Measurements from ENCODE around the gene VAMP5. TPM values are rescaled to one million over a fixed set of nuclear protein-coding genes. Genes with fewer than 3 reads are reported as not detected.
A peak's percentile ranks its signal among the peaks of the same experiment; 100 is the strongest.

VAMP5 gene
- total RNA-seq, 2 donors from 2014 or later: 30.5 to 50.7 TPM

DNA sequence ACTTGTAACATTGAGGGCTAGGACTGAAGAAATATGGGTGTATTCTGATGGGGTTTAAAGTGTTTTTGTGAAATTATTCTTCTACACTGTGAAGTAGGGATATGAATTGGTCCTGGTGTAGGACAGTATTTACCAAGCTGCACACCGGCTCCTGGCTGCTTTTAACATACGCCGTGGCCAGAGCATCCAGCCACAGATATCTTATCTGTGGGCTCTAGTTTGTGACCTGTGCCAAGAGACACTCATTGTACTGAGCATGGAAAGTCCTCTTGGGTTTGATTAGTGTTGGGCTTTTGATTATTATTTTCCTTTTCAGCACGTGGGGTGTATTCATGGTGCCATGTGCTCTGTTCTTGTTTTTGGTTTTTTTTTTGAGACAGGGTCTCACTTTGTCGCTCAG lies 39.8 kb downstream of the VAMP5 start:
- DNase-seq (ENCODE audit: low spot score) (no peak), ATAC-seq (no peak)
- Mint-ChIP-seq H3K27me3 (no peaks in the 10 kb centered on the region), H3K9me3 (no peaks in the 10 kb centered on the region), H3K27ac (peak overlapping the region in 1 of 2 donors; percentile 21), H3K4me3 (no peak overlapping the region), H3K36me3 (peaks cover 40% of the 10 kb centered on the region), H3K4me1 (ENCODE audit: low read depth in 2 of 2) (peaks cover 8 to 13% of the 10 kb centered on the region in 2 donors)

- peaks cover 30% of the 10 kb centered on the region for H3K36me3 Mint-ChIP-seq
- peak overlapping the region; percentile 55 for H3K4me3 Mint-ChIP-seq
Observed at GRCh38 chr2:85628658-85629057, 44.4 kb downstream of the VAMP5 start.

DNA sequence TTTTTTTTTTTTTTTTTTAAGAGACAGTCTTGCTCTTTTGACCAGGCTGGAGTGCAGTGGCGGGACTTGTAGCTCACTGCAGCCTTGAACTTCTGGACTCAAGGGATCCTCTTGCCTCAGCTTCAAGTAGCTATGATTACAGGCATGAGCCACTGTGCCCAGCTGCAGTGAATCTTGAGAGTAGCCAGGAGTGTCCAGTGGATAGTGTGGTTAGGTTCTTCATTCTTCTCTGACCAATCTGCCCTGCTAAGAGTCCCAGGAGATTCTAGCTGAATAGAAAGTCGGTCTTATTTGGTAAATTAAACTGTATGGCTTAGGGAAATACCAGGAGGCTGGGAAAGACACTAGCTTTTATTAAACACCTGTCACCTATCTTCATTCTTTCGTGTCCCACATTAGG lies 47.1 kb downstream of the VAMP5 start:
- peaks cover 20 to 21% of the 10 kb centered on the region in 2 donors for H3K4me1 Mint-ChIP-seq (ENCODE audit: low read depth in 2 of 2)
- DNase-seq (ENCODE audit: low spot score) (no peak), ATAC-seq (no peak)
- H3K36me3 Mint-ChIP-seq: peaks cover 29% of the 10 kb centered on the region
- no peak overlapping the region for H3K27ac Mint-ChIP-seq
- no peaks in the 10 kb centered on the region for H3K9me3 Mint-ChIP-seq
- H3K4me3 Mint-ChIP-seq: no peak overlapping the region
- no peaks in the 10 kb centered on the region for H3K27me3 Mint-ChIP-seq

More at GRCh38 chr2:85628658-85629057, 44.4 kb downstream of the VAMP5 start:
- Mint-ChIP-seq H3K27me3 (no peaks in the 10 kb centered on the region), H3K9me3 (no peaks in the 10 kb centered on the region), H3K27ac (peak overlapping the region; percentile 71 to 86), H3K4me1 (ENCODE audit: low read depth in 2 of 2) (peaks cover 13 to 15% of the 10 kb centered on the region in 2 donors)
- ATAC-seq (peak; percentile 83 to 93), DNase-seq (ENCODE audit: low spot score) (no peak)

DNA sequence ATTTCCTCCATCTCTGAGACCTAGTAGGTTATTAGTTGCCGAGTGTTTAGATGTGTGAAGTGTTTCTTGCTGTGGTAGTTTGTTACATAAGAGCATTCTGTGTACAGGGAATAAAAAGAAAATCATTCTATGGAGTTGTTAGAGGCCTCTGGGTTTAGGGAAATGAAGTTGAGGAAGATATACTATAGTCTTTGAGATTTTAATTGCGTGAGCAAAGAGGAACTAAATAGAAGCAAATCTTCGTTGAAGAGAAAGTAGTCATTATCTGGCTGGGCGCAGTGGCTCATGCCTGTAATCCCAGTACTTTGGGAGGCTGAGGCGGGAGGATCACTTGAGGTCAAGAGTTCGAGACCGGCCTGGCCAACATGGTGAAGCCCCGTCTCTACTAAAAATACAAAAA lies 50.8 kb downstream of the VAMP5 start:
- ATAC-seq: no peak
- Mint-ChIP-seq H3K27me3 (no peaks in the 10 kb centered on the region), H3K4me1 (ENCODE audit: low read depth in 2 of 2) (peaks cover 8 to 19% of the 10 kb centered on the region in 2 donors), H3K27ac (peak overlapping the region; percentile 2 to 32), H3K36me3 (peaks cover 29% of the 10 kb centered on the region), H3K9me3 (no peaks in the 10 kb centered on the region), H3K4me3 (no peak overlapping the region)
- no peak for DNase-seq (ENCODE audit: low spot score)

- Mint-ChIP-seq H3K36me3 (peaks cover 29% of the 10 kb centered on the region), H3K27me3 (no peaks in the 10 kb centered on the region), H3K27ac (no peak overlapping the region), H3K4me1 (ENCODE audit: low read depth in 2 of 2) (peaks cover 8 to 19% of the 10 kb centered on the region in 2 donors), H3K4me3 (no peak overlapping the region), H3K9me3 (no peaks in the 10 kb centered on the region)
- no peak for DNase-seq (ENCODE audit: low spot score)
- ATAC-seq: no peak
Observed at GRCh38 chr2:85635636-85636035, 51.4 kb downstream of the VAMP5 start.

DNA sequence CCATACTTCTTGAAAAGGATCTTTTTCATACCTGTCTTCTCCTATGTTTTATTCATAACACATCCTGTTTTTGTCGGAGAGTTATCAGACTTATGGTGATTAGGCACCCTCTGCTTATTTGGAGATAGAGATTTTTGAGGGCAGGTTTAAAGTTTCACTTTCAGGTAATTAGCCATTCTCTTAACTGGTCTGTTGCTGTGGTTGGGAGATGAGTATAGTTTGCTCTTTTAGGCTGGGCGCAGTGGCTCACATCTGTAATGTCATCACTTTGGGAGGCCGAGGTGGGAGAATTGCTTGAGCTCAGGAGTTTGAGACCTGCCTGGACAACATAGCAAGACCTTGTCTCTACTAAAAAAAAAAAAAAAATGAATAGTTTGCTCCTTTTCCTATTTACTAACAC lies 58.5 kb downstream of the VAMP5 start:
- Mint-ChIP-seq H3K27me3 (no peaks in the 10 kb centered on the region), H3K36me3 (peaks cover 31% of the 10 kb centered on the region), H3K27ac (peak overlapping the region in 1 of 2 donors; percentile 32), H3K9me3 (no peaks in the 10 kb centered on the region), H3K4me3 (no peak overlapping the region), H3K4me1 (ENCODE audit: low read depth in 2 of 2) (peaks cover under 1 to 8% of the 10 kb centered on the region in 2 donors)
- peak in 1 of 2 donors; percentile 70 for ATAC-seq
- DNase-seq (ENCODE audit: low spot score): no peak

Other genes with a start within 250 kb of the VAMP5 start
- 10 to 100 TPM; 25.5 to 32.7 TPM for gene RETSAT, start 229.9 kb upstream of the VAMP5 start, total RNA-seq
- 10 to 100 TPM; 19.8 to 19.9 TPM for gene ELMOD3, start 229.7 kb upstream of the VAMP5 start, total RNA-seq
- gene CAPG, start 174.1 kb upstream of the VAMP5 start, total RNA-seq: 10 to 100 TPM in 1 of 2 donors, 1 to 10 TPM in 1; 8.4 to 12.9 TPM
- under 1 TPM; 0.24 to 0.81 TPM for gene SH2D6, start 165.7 kb upstream of the VAMP5 start, total RNA-seq
- 100 to 1,000 TPM; 246 to 503 TPM for gene MAT2A, start 45.3 kb upstream of the VAMP5 start, total RNA-seq
- gene GGCX, start 22.9 kb upstream of the VAMP5 start, total RNA-seq: 10 to 100 TPM; 24.9 to 37.1 TPM
- 100 to 1,000 TPM in 1 of 2 donors, 10 to 100 TPM in 1; 83.2 to 160 TPM for gene VAMP8, start 6.8 kb upstream of the VAMP5 start, total RNA-seq
- 100 to 1,000 TPM; 116 to 149 TPM for gene RNF181, start 11.3 kb downstream of the VAMP5 start, total RNA-seq
- 1 to 10 TPM; 4.7 to 6.4 TPM for gene TMEM150A, start 18.3 kb downstream of the VAMP5 start, total RNA-seq
- gene C2orf68, start 27.6 kb downstream of the VAMP5 start, total RNA-seq: 10 to 100 TPM; 29.1 to 29.2 TPM
- 100 to 1,000 TPM in 1 of 2 donors, 10 to 100 TPM in 1; 72.9 to 107 TPM for gene USP39, start 31.8 kb downstream of the VAMP5 start, total RNA-seq
- not detected for gene SFTPB, start 83.8 kb downstream of the VAMP5 start, total RNA-seq
- 100 to 1,000 TPM; 599 to 903 TPM for gene GNLY, start 109.9 kb downstream of the VAMP5 start, total RNA-seq
- not detected for gene ATOH8, start 169.6 kb downstream of the VAMP5 start, total RNA-seq